ENCODE data around the gene MBNL2.

DNA sequence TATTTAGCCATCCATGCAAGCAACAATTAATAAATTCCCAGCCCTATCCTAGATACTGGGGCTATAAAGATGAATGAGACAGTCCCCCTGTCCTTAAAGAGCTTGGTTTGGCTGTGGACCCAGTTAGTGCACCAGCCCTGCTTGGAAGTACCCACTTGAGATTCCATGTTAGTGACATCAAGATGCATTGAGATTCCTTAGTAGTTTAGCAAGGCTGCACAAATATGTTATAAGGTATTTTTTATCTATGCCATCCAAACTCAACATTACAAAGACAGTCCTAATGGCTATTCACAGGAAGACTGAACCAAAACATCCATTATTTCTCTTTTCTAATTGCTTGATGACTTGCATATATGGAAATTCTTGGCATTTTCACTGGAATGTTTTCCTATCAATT, 163.0 kb downstream of the MBNL2 start:
- TF ChIP-seq, protein P1, sequence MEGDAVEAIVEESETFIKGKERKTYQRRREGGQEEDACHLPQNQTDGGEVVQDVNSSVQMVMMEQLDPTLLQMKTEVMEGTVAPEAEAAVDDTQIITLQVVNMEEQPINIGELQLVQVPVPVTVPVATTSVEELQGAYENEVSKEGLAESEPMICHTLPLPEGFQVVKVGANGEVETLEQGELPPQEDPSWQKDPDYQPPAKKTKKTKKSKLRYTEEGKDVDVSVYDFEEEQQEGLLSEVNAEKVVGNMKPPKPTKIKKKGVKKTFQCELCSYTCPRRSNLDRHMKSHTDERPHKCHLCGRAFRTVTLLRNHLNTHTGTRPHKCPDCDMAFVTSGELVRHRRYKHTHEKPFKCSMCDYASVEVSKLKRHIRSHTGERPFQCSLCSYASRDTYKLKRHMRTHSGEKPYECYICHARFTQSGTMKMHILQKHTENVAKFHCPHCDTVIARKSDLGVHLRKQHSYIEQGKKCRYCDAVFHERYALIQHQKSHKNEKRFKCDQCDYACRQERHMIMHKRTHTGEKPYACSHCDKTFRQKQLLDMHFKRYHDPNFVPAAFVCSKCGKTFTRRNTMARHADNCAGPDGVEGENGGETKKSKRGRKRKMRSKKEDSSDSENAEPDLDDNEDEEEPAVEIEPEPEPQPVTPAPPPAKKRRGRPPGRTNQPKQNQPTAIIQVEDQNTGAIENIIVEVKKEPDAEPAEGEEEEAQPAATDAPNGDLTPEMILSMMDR (IDR thresholded peaks at IDR 0.05; ENCODE audit: low read length) = no peak
- TF ChIP-seq EZH2 (optimal IDR thresholded peaks at IDR 0.05; ENCODE audit: low read depth, low read length) = no peak

Data from MM.1S (cell line).